HG02884 (cell line): Measurements from ENCODE around the gene SLC2A13.
"Not testable (repeated sequence)": the region's sequence is repeated elsewhere in the genome, so short reads cannot be mapped to it uniquely, and the experiment has no call there.

ENCODE experiments used
- ATAC-seq: cut with Tn5 transposase; IDR thresholded peaks from one replicate; pipeline ENCODE4 v1.9.1; 2021; ENCODE audit warnings: mild to moderate bottlenecking, moderate library complexity; ENCODE audit not compliant: unreplicated experiment

Gene SLC2A13

DNA sequence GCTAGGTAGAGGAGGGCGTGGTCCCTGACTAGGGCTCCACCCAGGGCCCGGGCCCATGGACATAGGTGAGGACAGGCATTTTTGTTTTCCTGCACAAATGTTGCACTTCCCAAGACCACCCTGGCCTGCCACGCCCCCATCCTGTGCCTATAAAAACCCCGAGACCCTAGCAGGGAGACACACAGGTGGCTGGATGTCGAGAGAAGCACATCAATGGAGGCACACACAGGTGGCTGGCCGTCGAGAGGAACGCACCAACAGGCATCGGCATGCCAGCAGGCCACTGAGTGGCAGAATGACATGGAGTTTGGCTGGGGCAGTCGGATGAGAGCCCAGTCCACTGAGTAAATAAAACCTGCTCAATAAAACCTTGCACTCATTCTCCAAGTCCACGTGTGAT lies 328.4 kb downstream of the SLC2A13 start:
- ATAC-seq = no peak

DNA sequence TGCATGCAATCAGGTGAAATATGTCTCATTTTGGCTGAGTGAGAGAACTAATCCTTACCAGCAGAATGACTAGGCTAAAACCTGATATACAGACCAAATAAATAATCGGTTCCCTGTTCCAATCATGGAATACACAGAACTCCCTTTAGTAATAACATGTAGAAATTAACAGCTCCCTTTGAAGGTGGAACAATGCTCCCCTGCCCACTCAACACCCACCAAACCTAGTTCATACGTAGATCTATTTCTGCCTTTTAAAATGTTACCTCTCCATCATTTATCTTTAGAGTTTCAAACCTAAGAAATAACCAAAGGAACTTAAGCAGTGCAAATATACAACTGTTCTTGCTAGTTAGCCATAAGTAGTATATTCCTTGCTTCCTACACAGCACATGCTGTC lies 332.6 kb downstream of the SLC2A13 start:
- no peak for ATAC-seq

DNA sequence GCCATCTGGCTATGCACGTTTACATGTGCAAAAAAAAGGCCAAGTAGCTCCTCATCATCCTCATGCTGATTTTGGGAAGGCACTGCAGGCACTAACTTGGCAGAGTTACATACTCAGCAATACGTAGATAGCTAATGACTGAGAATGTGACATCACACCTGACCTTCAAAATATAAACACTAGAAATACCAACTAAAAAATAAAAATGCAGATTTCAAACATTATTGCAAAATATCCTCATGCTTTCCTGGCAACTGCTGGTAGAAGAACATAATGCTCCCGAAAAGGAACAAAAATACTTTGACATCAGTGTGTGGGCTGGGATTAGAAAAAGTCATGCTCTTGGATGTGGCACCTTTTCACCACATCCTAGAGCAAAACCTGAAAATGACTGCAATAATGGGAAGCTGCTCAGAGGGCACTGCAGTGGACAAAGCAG lies 333.0 kb downstream of the SLC2A13 start:
- ATAC-seq = no peak

DNA sequence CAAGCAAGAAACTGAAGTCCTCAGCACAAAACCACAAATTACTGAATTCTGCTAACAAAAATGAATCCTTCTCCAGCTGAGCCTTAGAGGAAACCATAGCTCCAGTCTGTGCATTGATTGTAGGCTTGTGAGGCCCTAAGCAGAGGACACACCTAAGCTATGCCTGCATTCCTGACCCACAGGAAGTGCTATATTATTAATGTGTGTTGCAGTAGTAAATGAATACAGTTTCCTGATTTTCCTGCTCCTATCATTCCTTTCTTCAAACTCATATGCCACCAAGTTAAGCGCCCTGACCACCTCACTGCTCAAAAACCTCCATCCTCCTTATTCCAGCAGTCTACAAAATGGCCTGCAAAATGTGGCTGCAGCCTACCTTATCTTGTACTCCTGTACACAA lies 334.4 kb downstream of the SLC2A13 start:
- no peak for ATAC-seq

DNA sequence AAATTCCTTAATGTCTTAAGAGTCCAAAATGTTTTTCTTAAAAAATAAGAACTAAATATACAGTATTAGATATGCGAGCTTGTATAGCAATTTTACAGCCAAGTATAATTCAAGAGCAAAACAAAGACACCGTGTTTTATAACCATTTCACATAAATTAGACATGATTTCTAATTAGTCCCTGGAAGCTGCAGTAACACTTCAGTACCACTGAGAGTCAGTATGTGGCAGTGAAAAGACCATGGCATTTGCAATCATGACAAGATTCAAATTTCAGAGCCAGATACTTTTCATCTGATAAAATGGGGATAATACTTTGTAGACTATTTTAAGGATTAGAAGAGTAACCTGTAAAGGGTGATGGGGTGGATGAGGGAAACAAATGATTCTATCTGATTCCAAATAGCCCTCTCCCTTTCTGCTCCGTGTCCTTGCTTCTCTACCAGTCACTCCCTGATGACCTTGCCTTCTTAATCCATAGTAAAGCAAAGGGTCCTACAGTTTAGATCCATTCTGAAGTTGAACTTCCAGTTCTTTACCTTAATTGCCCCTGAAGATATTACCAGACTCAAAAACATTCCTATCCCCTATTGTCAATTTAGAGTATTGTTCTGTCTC lies 340.8 kb downstream of the SLC2A13 start:
- peak; percentile 79 for ATAC-seq

DNA sequence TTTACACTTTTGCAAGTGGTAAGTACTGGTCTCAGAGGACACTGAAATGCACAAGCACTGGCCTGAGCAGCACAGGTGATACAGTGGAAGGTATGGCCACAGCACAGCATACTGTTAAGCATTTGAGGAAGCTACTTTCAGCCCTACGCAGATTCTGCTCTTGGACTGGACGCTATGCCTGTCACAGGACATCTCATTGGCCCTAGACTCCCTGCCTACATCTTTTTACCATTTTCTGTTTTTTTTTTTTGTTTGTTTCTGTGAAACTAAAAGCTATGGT lies 342.1 kb downstream of the SLC2A13 start:
- no peak for ATAC-seq

DNA sequence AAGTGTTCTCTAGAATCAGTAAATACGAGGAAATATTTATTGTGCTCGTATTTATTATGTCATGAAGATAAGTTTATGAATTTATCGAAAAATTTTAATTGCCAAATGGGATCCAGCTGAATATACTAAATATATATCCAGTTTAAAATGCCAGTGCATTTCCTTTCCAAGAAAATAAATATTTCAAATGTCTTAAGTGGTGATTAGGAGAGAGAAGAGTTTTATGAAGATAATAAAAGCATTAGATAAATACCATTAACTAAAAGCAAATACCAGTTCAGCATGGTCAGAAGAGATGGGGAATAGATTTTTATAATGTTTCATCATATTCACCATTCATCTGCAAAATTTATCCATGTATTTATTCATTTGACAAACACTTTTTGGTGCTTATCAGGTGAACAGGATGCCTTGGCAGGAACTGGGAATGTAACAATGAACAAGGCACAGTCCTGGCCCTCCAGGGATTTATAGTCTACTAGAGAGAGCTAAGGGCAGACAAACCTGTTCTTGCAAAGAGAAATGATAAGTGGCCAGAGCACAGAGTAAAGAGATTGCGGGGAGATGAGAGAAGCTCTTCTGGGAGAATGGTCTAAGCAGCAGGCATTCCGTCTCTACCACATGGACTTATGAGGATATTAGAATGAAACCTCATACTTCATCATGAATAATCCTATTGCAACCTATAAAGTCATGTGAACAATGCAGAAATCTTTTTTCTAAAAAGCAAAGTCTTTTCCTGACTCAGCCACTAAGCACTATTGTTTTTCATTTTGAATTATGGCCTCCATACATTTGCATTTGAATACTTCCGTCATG lies 342.6 kb downstream of the SLC2A13 start:
- no peak for ATAC-seq

DNA sequence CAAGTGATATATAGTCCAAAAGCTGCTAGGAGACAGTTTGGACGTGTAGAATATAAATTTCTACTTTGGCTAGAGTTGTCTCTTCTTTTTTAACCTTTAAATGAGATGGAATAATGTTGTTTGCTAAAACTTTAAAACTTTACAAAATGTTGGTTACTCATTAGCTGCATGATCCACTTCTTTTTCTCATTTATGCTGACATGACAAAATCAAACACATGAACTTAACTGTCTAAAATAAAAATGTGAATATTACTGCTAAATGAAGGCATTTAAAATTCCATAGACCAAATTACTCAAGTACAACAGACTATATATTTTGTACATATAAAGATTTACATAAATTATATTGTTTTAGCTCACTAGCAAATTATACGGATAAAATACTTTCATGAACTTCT lies 350.4 kb downstream of the SLC2A13 start:
- no peak for ATAC-seq

DNA sequence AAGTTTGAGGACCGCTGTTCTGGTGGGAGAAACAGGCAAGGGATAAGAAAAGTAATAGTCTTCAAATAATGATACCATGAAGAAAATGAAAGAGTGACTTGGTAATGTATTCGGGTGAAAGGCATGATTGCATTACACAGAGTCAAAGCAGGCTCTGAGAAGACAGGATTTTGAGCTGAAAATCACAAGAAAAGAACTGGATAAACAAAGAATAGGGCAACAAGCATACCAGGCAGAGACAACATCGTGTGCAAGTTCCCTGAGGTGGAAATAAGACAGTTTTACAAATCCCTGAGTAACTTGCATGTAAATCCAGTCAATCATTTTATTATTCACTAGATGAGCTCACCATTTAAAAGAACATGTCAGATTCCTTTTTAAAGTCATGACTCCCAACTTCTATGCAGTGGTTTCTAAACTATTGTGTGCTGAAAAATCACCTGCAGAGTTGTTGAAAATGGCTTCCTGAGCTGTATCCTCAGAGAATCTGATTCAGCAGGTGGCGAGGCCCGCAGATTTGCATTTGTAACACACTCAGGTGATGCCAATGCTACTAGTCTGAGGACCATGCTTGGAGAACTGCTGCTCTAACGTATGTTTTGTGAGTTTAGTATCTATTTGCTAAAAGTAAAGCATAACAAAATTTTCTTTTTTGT lies 353.3 kb downstream of the SLC2A13 start:
- no peak for ATAC-seq

DNA sequence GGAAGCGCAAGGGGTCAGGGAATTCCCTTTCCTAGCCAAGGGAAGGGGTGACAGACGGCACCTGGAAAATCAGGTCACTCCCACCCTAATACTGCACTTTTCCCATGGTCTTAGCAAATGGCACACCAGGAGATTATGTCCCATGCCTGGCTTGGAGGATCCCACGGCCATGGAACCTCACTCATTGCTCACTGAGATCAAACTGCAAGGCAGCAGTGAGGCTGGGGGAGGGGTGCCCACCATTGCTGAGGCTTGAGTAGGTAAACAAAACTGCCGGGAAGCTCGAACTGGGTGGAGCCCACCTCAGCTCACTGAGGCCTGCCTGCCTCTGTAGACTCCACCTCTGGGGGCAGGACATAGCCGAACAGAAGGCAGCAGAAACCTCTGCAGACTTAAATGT lies 359.7 kb downstream of the SLC2A13 start:
- not testable (repeated sequence) for ATAC-seq

DNA sequence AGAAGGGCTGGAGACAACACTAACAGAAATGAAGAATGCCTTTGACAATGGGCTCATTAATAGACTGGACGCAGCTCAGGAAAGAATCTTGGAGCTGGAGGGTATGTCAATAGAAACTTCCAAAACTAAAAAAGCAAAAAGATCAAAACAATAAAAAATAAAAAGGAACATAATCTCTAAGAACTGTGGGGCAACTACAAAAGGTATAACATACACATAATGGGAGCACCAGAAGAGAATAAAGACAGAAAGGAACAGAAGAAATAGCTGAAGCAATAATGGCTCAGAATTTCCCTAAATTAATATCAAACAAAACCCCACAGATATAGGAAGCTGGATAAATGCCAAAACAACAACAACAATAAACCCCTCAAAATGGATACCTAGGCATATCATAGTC lies 362.2 kb downstream of the SLC2A13 start:
- ATAC-seq = no peak

DNA sequence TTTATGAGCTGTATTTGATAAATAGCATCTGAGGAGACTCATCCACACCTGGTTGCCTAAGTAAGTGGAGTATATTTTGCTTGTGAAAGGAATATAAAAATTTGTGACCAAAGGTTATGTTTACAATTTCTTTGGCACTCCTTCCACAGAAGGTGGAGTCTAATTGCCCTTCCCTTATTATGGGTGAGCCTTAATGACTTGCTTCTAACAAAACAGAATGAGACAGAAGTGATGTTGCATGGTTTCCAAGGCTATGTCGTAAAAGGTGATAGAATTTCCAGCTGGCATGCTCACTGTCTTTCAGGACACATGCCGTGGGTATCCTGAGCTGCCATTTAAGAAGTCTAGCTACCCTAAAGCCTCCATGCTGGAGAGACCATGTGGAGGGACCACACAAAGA lies 369.5 kb downstream of the SLC2A13 start:
- ATAC-seq = no peak

DNA sequence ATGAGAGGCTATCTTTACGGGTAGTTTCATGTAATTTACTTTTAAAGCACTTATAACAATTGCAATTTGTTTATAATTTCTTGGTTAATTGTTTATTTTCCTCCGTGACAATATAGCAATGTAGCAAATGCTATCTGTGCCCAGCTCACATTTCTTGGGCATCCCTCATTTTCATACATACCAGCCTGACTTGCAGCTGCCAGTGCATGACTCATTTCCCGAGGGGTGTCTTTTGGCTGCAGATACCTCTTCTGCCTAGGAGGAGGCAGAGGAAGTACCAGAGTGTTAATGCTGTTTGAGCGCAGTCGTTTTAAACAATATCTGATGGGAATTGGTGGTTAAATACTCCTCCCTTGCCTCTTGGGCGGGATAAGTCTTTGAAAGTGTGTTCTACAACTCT lies 382.1 kb downstream of the SLC2A13 start:
- no peak for ATAC-seq

DNA sequence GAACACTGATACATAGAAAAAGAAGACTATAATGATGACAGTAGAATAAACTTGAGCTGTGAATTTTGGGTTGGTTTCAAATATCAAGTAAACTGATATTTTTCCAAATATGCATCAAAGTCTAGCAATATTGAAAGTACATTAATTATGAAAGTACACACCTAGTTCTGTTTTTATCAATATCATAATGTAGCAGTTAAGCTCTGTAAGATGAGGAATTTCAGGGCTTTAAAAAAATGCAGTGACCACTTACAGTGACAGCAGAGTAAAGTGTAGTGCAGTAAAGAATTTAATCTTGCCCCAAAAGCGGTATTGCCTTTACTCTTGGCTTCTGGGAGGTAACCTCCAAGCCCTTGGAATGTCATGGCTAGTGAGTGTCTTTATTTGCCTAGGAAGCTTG lies 383.4 kb downstream of the SLC2A13 start:
- ATAC-seq = no peak

DNA sequence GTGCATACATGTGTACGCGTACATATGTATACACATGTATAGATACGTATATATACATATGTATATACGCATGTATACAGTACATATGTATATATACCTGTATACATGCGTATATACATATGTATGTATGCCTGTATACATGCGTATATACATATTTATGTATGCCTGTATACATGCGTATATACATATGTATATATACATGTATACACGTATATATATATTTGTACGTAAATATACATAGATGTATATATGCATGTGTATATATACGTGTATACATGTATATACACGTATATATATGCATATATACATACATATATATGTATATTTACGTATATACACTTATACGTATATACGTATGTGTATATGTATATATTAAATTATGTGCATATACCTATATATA lies 392.3 kb downstream of the SLC2A13 start:
- ATAC-seq = no peak

DNA sequence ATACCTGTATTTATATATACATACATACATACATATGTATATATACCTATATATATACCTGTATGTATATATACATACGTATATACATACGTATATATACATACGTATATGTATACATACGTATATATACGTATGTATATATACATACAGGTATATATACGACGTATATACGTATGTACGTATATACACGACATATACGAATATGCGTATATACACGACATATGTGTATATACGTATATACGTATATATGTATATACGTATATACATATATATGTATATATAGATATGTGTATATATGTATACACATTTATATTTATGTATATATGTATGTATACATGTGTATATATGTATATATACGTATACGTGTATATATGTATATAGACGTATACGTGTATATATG lies 393.5 kb downstream of the SLC2A13 start:
- ATAC-seq = no peak
